Neural progenitor cell (in vitro differentiated cells): Measurements from ENCODE around the gene UCHL1.

Experiments used
- CTCF ChIP-seq: fragments of 200-600 bp; sonication (generic); IDR thresholded peaks from 2 replicates; pipeline ENCODE4 v1.5.1; 2017; ENCODE audit warnings: antibody characterized with exemption, mild to moderate bottlenecking
- EZH2phosphoT487 ChIP-seq: fragments of 200-600 bp; sonication (generic); IDR thresholded peaks from 2 replicates; pipeline ENCODE4 v1.6.1; 2017; ENCODE audit warnings: antibody characterized with exemption

DNA sequence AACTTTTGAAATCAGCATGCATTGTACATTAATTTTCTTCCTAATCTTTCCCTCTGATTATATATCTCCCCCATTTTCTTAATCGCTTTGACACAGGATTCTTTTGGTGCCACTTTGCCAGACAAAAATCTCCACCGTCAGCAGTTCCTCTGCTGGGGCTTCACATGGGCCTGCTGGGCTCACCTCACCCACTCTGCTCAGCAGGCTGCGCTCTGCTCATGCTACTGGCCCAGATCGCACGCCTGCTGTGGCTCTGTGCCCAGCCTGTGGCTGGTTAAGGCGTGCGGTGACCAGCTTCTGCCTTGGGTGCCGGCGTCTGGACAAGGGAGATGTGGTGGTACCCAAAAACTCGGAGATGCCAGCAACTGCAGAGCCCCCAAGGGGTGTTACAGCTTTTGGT is 31.1 kb downstream of the UCHL1 start:
- TF ChIP-seq CTCF (peak; percentile 4), EZH2phosphoT487 (no peak)
